Measurements from ENCODE around the gene YBX2. TPM values are rescaled to one million over a fixed set of nuclear protein-coding genes. Genes with fewer than 3 reads are reported as not detected.

The YBX2 gene
- total RNA-seq, 1 donor from 2014 or later: 1.3 TPM

DNA sequence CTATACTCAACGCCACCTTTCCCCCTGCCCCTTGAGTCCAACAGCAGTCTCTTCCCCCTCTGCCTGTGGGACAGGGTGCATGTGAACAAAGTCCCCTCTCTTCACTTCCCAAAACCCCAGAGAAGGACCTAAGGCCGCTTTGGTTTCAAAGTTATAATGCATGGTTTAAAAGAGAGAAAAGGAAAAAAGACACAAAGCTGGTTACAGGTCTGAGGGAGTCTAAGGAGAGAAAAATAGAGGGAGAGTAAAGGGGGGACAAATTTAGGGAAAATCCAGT is 51.0 kb downstream of the YBX2 start:
- DNase-seq: no peak

GRCh38 chr17:7242717-7243452 is 51.6 kb downstream of the YBX2 start:
- DNase-seq: peak; percentile 98

DNA sequence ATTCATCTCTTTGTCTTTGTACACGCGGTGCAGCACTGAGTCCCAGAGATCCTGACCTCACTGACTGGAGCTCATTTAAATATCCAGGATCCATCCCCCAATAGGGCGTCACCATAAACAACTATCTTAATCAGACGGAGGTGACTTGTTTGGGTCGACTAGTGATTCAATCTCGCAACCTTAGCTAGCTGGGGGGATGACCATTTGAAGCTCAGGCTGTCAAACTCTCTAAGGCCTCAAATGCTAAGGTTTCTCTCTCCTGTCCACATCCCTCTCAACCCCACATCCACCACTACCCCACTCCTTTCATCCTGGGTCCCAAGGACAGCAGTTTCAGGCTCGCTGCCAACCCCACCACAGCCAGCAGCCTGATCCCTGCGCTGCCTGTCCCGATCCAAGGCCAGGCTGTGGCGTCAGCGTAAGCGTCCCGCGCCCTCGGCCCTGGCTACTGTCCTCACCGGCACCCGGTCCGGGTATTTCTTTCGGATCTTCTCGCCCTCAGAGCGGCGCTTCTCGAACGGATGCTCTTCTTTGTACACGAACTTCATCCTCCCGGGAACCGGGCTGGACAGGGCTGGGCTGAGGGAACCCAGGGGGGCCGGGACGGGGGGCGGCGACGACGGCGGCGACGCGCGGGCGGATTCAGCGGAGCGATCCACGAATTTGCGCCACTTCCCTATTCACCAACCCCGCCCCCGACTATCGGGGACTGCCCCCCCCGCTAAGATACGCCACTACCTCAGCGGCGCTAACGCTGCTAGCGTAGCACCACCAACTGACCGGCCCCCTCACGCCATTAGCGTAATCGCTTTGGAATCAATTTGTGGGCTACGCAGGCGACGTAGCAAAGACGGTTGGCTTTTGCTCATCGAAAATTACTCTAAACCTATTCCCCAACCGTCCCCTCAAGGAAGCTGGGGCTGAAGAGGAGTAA is 52.4 kb downstream of the YBX2 start, which contains the start of gene GABARAP:
Gene GABARAP (minus strand): TSS at position 667 of the 934 bp plus-strand sequence. CDS start 119 bp downstream, at position 548.
- DNase-seq: peak; percentile 98

DNA sequence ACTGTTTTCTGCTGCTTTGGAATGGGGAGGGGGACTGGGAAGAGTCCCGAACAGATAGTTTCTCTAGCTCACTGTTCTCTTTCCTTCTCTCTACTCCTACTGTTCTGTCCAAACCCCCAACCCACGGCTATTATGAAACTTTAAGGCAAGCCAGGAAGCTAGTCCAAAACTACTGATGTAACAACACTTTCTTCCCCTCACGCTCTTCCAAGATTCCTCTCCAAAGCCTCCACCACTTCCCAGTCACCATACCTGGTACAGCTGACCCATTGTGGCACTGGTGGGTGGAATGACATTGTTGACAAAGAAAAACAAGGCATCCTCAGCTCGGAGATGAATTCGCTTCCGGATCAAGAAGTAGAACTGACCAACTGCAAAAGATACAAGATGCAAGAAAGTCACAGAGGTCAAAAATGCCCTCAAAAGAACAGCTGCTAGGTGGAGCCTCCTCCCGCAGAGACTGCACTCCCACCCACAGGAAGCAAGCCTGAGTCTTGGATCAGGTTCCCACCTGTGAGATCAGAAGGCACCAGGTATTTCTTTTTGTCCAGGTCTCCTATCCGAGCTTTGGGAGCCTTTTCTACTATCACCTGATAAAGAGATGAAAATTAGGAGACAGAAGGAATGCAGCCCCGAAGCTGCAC is 53.2 kb downstream of the YBX2 start:
- DNase-seq: no peak

- no peak for DNase-seq
These were observed 54.1 kb downstream of the YBX2 start for GRCh38 chr17:7240375-7240774.

DNA sequence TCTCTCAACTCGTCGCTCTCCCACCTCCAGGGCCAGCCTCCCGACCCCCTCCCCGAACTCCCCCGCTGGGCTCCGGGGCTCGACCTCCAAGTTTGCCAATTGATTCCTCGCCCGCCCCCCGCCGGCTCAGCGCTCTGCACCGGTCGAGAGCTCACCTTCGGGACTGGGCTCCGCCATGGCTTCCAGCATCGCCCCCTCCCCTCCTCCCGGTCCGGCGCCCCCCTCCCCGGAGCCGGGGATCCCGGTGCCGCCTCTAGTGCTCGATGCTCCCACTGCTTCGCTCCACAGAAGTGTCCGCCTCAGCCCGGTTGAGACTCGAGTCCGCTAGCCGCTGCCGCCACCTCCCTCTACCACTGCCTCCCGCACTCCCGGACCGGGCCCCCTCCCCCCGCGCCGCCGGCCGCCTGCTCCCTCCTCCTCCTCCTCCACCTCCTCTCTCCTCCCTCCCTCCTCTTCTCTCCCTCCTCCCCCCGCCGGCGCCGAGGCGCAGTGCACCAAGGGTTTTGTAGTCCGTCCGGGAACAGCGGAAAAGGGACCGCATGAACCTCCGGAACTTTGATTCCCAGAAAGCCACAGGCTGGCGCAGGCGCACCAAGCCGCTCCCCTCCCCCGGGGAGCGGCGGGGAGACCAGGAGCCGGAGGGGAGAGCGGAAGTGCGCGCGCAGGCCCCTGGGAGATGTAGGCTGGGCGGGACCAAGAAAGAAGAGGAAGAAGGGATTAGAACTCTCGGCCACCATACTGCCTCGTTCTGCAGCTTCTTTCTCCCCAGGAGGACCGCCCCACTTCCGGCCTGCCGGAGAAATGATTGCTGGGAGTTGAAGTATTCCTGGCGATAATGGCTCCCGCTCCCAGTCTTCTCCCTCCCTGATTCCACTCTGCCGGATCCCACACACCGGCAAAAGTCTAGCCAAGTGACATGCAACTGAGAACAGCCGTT is 55.1 kb downstream of the YBX2 start, which contains the start of gene PHF23:
Gene PHF23 (minus strand): TSS at position 367 of the 937 bp plus-strand sequence. CDS start 178 bp downstream, at position 189.
- peak; percentile 99 for DNase-seq

DNA sequence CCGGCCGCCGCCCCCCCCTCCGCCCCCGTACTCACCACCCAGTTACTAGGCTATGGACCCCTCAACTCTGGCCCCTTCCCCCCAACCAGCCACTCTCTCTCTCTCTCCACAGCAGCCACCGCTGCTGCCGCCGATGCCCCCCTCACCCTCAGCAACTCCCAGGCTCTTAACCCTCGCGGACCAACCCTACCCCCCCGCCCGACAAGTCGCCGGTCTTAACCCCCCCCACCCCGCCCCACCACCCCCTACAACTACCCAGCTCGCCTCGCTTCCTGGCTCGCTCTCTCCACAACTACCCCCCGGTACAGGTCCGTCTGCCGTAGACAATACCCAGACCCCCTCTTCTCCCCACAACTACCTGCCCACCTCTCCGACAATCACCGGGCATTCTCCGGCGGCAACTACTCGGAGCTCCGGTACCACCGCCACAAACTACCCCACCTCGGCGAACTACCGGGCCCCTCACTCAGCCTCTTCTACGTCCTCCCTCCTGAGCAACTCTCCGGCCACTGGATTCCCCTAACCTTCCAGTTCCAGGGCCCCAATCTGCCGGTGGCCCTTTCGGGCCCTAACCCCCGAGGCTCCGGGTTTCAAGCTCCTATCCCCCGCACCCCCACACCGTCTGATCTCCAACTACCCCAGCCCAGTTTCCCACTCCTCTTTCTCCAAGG is 55.9 kb downstream of the YBX2 start:
- DNase-seq: no peak

Small RNAs within 50 kb of the gene (small RNA-seq; reads per million reads assigned to genes)
- not detected for gene AC026954.2 (ENCODE audit: low replicate concordance)
- gene RF00019 (ENCODE audit: low replicate concordance): not detected

Other genes starting within 250 kb of the YBX2 start
- 3.7 TPM for gene CLEC10A, start 214.4 kb downstream of the YBX2 start, total RNA-seq
- gene ASGR2, start 179.8 kb downstream of the YBX2 start, total RNA-seq: 0.39 TPM
- gene ASGR1, start 115.3 kb downstream of the YBX2 start, total RNA-seq: 3.7 TPM
- gene DLG4, start 74.8 kb downstream of the YBX2 start, total RNA-seq: 16.5 TPM
- gene ACADVL, start 74.7 kb downstream of the YBX2 start, total RNA-seq: 261 TPM
- 47.5 TPM for gene DVL2, start 60.1 kb downstream of the YBX2 start, total RNA-seq
- 27.0 TPM for gene PHF23, start 55.2 kb downstream of the YBX2 start, total RNA-seq
- gene GABARAP, start 52.2 kb downstream of the YBX2 start, total RNA-seq: 223 TPM
- gene CTDNEP1, start 42.9 kb downstream of the YBX2 start, total RNA-seq: 44.1 TPM
- gene ELP5, start 42.4 kb downstream of the YBX2 start, total RNA-seq: 27.5 TPM
- 5.4 TPM for gene CLDN7, start 32.2 kb downstream of the YBX2 start, total RNA-seq
- 11.7 TPM for gene SLC2A4, start 12.9 kb downstream of the YBX2 start, total RNA-seq
- gene EIF5A, start 13.0 kb upstream of the YBX2 start, total RNA-seq: 186 TPM
- gene GPS2, start 20.7 kb upstream of the YBX2 start, total RNA-seq: 17.2 TPM
- 14.2 TPM for gene NEURL4, start 34.7 kb upstream of the YBX2 start, total RNA-seq
- 4.7 TPM for gene ACAP1, start 41.9 kb upstream of the YBX2 start, total RNA-seq
- 6.3 TPM for gene KCTD11, start 57.5 kb upstream of the YBX2 start, total RNA-seq
- not detected for gene TMEM95, start 60.5 kb upstream of the YBX2 start, total RNA-seq
- gene TNK1, start 86.5 kb upstream of the YBX2 start, total RNA-seq: 2.5 TPM
- 16.0 TPM for gene PLSCR3, start 99.9 kb upstream of the YBX2 start, total RNA-seq
- gene TMEM256, start 109.5 kb upstream of the YBX2 start, total RNA-seq: 75.9 TPM
- gene NLGN2, start 113.2 kb upstream of the YBX2 start, total RNA-seq: 8.8 TPM
- not detected for gene SPEM1, start 125.7 kb upstream of the YBX2 start, total RNA-seq
- gene SPEM2, start 131.0 kb upstream of the YBX2 start, total RNA-seq: not detected
- not detected for gene SPEM3, start 134.2 kb upstream of the YBX2 start, total RNA-seq
- gene TMEM102, start 140.8 kb upstream of the YBX2 start, total RNA-seq: 3.3 TPM
- gene FGF11, start 144.9 kb upstream of the YBX2 start, total RNA-seq: 3.4 TPM
- 12.5 TPM for gene CHRNB1, start 150.4 kb upstream of the YBX2 start, total RNA-seq
- gene ZBTB4, start 185.0 kb upstream of the YBX2 start, total RNA-seq: 16.7 TPM
- gene SLC35G6, start 186.8 kb upstream of the YBX2 start, total RNA-seq: not detected
- 73.0 TPM for gene POLR2A, start 189.7 kb upstream of the YBX2 start, total RNA-seq